Stimulated activated CD4-positive, alpha-beta T cell treated with anti-CD3 and anti-CD28 coated beads, Interleukin-12 subunit alpha, Interleukin-12 subunit beta, amount 100 ng/mL, for 48 hours (primary cell): Measurements from ENCODE around the gene CFAP74.

Experiments
- DNase-seq, 3 donors: peaks; one replicate each; pipeline ENCODE4 v3.0.0-alpha.2; 2020; ENCODE audit warnings: low read depth in 2 of 3, low spot score in 1 of 3

The CFAP74 gene

GRCh38 chr1:1880617-1881312 is 122.8 kb downstream of the CFAP74 start:
- no peak for DNase-seq

GRCh38 chr1:1879942-1880341 is 123.6 kb downstream of the CFAP74 start:
- no peak for DNase-seq

DNA sequence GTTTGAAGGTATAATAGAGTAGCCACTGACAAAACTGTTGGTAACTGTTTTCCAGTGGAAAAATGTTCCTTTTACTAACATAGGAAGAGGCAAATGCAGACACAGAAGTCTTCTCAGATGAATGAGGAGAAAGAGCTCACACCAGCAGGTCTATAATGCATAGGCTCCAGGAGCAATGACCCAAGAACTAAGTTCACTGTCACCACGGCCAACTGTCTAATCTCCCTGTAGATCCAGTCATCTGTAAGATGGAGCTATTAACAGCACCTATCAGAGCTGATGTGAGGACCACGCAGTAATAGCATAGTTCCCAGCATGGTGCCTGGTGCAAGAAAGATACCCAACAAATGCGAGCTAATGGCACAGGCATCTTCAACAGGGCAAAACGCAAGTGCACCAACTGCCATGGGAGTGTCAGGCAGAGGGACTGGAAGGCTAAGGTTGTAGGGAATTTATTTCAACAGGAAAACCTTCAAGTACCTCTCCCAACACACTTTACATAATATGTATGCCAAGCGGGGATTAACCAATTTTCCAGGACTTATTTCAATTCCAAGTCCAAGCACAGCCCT is 125.6 kb downstream of the CFAP74 start:
- no peak for DNase-seq

DNA sequence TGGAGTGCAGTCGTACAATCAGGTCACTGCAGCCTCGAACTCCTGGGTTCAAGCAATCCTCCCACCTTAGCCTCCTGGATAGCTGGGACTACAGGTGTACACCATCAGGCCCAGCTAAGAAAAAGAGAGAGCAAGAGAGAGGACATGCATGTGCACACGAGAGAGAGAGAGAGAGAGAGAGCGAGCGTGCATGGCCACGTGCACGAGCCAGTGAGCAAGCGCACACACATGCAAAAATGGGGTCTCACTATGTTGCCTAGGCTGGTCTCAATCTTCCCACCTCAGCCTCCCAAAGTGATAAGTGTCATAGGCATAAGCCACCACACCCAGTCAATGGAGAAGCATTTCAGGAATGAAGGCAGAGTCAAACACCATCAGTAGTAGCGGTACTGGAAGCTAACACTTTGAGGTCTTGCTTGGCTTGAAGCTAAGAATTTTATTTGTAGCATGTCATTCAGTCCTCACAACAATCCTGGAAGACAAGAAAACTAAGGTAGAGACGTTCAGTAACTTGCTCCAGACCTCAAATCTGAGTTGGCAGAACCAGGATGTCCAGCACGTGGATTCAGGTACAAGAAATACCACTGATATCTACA is 127.2 kb downstream of the CFAP74 start:
- DNase-seq: no peak

DNA sequence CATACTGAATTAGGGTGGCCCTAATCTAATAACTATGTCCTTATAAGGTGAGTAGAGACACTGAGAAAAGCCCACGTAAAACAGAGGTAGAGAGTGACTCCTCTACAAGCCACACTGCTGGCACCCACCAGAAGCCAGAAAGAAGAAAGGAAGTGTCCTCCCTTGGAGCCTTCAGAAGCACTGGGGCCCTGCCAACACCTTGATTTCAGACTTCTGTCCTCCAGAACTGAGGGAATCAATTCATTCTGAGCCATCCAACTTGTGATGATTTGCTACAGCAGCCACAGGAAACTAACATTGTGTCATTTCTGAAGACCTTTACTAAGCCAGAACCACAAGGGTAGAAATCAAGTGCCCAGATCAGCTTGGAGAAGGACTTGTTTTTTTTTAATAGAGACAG is 127.7 kb downstream of the CFAP74 start:
- DNase-seq: no peak

- DNase-seq: no peak
Observed at GRCh38 chr1:1874901-1875300, 128.7 kb downstream of the CFAP74 start.

DNA sequence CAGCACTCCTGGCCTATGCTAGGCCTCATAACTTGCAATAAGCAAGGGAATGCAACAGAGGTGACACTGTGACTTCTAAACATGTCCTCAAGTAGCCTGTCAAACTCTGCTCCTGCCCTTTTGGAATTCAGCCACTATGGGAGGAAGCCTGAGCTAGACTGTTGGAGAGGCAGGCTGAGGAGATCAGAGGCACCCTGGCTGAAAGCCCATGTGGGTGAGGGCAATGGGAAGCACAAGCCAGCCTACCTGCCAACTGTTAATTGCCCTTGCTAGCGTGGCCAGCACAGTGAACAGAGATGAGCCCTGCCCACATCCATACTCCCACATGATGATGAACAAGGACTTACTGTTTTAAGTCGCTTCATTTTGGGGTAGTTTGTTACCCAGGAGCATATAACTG is 130.4 kb downstream of the CFAP74 start:
- no peak for DNase-seq

GRCh38 chr1:1872329-1872994 is 131.1 kb downstream of the CFAP74 start:
- no peak for DNase-seq
